Testis (tissue), 2 donors: Measurements from ENCODE around the gene SLC22A31.

Experiments
- POLR2A ChIP-seq: fragments of 450-650 bp; IDR thresholded peaks from one replicate; pipeline ENCODE4 v1.6.1; 2017; ENCODE audit warnings: antibody characterized with exemption, mild to moderate bottlenecking, moderate library complexity
- TF ChIP-seq, protein P1 (sequence below), 3 experiments: fragments of 450-650 bp in 2 of 3; fragments of 200-600 bp in 1 of 3; sonication (generic) in 1 of 3; IDR thresholded peaks; one replicate each; pipeline ENCODE4 v1.5.1; 2016 to 2019; ENCODE audit warnings: antibody characterized with exemption in 3 of 3, mild to moderate bottlenecking in 2 of 3, moderate library complexity in 1 of 3

DNA sequence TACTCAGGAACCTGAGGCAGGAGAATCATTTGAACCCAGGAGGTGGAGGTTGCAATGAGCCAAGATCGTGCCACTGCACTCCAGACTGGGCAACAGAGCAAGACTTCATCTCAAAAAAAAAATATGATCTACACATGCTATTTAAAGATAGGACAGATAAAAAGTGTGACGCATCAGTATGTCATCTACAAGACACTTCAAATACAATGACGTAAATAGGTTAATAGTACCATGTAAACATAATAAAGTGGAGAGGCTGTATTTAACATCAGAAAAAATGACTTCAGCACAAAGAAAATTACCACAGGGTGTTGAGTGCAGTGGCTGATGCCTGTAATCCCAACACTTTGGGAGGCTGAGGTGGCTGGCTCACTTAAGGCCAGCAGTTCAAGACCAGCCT, 37.4 kb upstream of the SLC22A31 start:
- TF ChIP-seq, protein P1, sequence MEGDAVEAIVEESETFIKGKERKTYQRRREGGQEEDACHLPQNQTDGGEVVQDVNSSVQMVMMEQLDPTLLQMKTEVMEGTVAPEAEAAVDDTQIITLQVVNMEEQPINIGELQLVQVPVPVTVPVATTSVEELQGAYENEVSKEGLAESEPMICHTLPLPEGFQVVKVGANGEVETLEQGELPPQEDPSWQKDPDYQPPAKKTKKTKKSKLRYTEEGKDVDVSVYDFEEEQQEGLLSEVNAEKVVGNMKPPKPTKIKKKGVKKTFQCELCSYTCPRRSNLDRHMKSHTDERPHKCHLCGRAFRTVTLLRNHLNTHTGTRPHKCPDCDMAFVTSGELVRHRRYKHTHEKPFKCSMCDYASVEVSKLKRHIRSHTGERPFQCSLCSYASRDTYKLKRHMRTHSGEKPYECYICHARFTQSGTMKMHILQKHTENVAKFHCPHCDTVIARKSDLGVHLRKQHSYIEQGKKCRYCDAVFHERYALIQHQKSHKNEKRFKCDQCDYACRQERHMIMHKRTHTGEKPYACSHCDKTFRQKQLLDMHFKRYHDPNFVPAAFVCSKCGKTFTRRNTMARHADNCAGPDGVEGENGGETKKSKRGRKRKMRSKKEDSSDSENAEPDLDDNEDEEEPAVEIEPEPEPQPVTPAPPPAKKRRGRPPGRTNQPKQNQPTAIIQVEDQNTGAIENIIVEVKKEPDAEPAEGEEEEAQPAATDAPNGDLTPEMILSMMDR (IDR thresholded peaks at IDR 0.05) = no peak
- no peak for TF ChIP-seq POLR2A
